ENCODE data around the gene PPP2R3B. TPM values are rescaled to one million over a fixed set of nuclear protein-coding genes. Genes with fewer than 3 reads are reported as not detected.
"Not testable (repeated sequence)": the region's sequence is repeated elsewhere in the genome, so short reads cannot be mapped to it uniquely, and the experiment has no call there.

Gene PPP2R3B
- total RNA-seq, 1 donor from 2014 or later: 47.6 TPM

- Mint-ChIP-seq H3K27me3 (ENCODE audit: low read depth) (peaks cover 1% of the 10 kb centered on the region), H3K9me3 (no peaks in the 10 kb centered on the region), H3K36me3 (ENCODE audit: low read depth) (peaks cover 18% of the 10 kb centered on the region), H3K4me1 (ENCODE audit: low read depth) (no peaks in the 10 kb centered on the region), H3K4me3 (ENCODE audit: low read depth) (no peak overlapping the region), H3K27ac (no peak overlapping the region)
- intact Hi-C loops (cut with micrococcal nuclease): no loop called here
- no peak for DNase-seq (ENCODE audit: low spot score)
These were observed 53.6 kb downstream of the PPP2R3B start for GRCh38 chrX:332916-333610.

- DNase-seq (ENCODE audit: low spot score): no peak
- Mint-ChIP-seq H3K4me3 (ENCODE audit: low read depth) (no peak overlapping the region), H3K27ac (no peak overlapping the region), H3K4me1 (ENCODE audit: low read depth) (no peaks in the 10 kb centered on the region), H3K27me3 (ENCODE audit: low read depth) (peaks cover 1% of the 10 kb centered on the region), H3K9me3 (no peaks in the 10 kb centered on the region), H3K36me3 (ENCODE audit: low read depth) (peaks cover 12% of the 10 kb centered on the region)
- intact Hi-C loops (cut with micrococcal nuclease): no loop called here
These were observed 54.2 kb downstream of the PPP2R3B start for GRCh38 chrX:332496-332860.

- Mint-ChIP-seq H3K27ac (no peak overlapping the region), H3K4me1 (ENCODE audit: low read depth) (no peaks in the 10 kb centered on the region), H3K4me3 (ENCODE audit: low read depth) (no peak overlapping the region), H3K36me3 (ENCODE audit: low read depth) (peaks cover 8% of the 10 kb centered on the region), H3K27me3 (ENCODE audit: low read depth) (peaks cover 1% of the 10 kb centered on the region), H3K9me3 (no peaks in the 10 kb centered on the region)
- intact Hi-C loops (cut with micrococcal nuclease): no loop called here
- no peak for DNase-seq (ENCODE audit: low spot score)
These were observed 54.7 kb downstream of the PPP2R3B start for GRCh38 chrX:331825-332495.

GRCh38 chrX:331151-331824 is 55.4 kb downstream of the PPP2R3B start:
- no peak for DNase-seq (ENCODE audit: low spot score)
- intact Hi-C loops (cut with micrococcal nuclease): no loop called here
- Mint-ChIP-seq H3K36me3 (ENCODE audit: low read depth) (peaks cover 3% of the 10 kb centered on the region), H3K27ac (no peak overlapping the region), H3K4me1 (ENCODE audit: low read depth) (no peaks in the 10 kb centered on the region), H3K27me3 (ENCODE audit: low read depth) (peaks cover 1% of the 10 kb centered on the region), H3K9me3 (no peaks in the 10 kb centered on the region), H3K4me3 (ENCODE audit: low read depth) (no peak overlapping the region)

- intact Hi-C loops (cut with micrococcal nuclease): no loop called here
- H3K27me3 Mint-ChIP-seq (ENCODE audit: low read depth): peaks cover 1% of the 10 kb centered on the region
- H3K36me3 Mint-ChIP-seq (ENCODE audit: low read depth): no peaks in the 10 kb centered on the region
- no peak overlapping the region for H3K4me3 Mint-ChIP-seq (ENCODE audit: low read depth)
- H3K9me3 Mint-ChIP-seq: no peaks in the 10 kb centered on the region
- no peaks in the 10 kb centered on the region for H3K4me1 Mint-ChIP-seq (ENCODE audit: low read depth)
- H3K27ac Mint-ChIP-seq: no peak overlapping the region
- DNase-seq (ENCODE audit: low spot score): no peak
These were observed 56.0 kb downstream of the PPP2R3B start for GRCh38 chrX:330726-331150.

GRCh38 chrX:330141-330725 is 56.5 kb downstream of the PPP2R3B start:
- H3K27ac Mint-ChIP-seq; DNase-seq (ENCODE audit: low spot score); H3K36me3 Mint-ChIP-seq (ENCODE audit: low read depth); H3K9me3 Mint-ChIP-seq; H3K27me3 Mint-ChIP-seq (ENCODE audit: low read depth); H3K4me3 Mint-ChIP-seq (ENCODE audit: low read depth); H3K4me1 Mint-ChIP-seq (ENCODE audit: low read depth); intact Hi-C loops (cut with micrococcal nuclease): not testable (repeated sequence)

GRCh38 chrX:329291-329910 is 57.3 kb downstream of the PPP2R3B start:
- intact Hi-C loops (cut with micrococcal nuclease): no loop called here
- Mint-ChIP-seq H3K4me1 (ENCODE audit: low read depth) (peaks cover 2% of the 10 kb centered on the region), H3K27me3 (ENCODE audit: low read depth) (peaks cover 1% of the 10 kb centered on the region), H3K36me3 (ENCODE audit: low read depth) (no peaks in the 10 kb centered on the region), H3K9me3 (no peaks in the 10 kb centered on the region), H3K4me3 (ENCODE audit: low read depth) (no peak overlapping the region), H3K27ac (no peak overlapping the region)
- no peak for DNase-seq (ENCODE audit: low spot score)

- no peaks in the 10 kb centered on the region for H3K9me3 Mint-ChIP-seq
- no peak overlapping the region for H3K27ac Mint-ChIP-seq
- H3K4me1 Mint-ChIP-seq (ENCODE audit: low read depth): peaks cover 9% of the 10 kb centered on the region
These were observed 59.0 kb downstream of the PPP2R3B start for GRCh38 chrX:327660-328126.

GRCh38 chrX:324664-325063 is 62.0 kb downstream of the PPP2R3B start:
- intact Hi-C loops (cut with micrococcal nuclease); DNase-seq (ENCODE audit: low spot score); H3K4me3 Mint-ChIP-seq (ENCODE audit: low read depth); H3K27me3 Mint-ChIP-seq (ENCODE audit: low read depth); H3K27ac Mint-ChIP-seq; H3K9me3 Mint-ChIP-seq; H3K36me3 Mint-ChIP-seq (ENCODE audit: low read depth): not testable (repeated sequence)
- peaks cover 19% of the 10 kb centered on the region for H3K4me1 Mint-ChIP-seq (ENCODE audit: low read depth)

More at GRCh38 chrX:327660-328126, 59.0 kb downstream of the PPP2R3B start:
- Mint-ChIP-seq H3K27me3 (ENCODE audit: low read depth) (peaks cover 1% of the 10 kb centered on the region), H3K36me3 (ENCODE audit: low read depth) (no peaks in the 10 kb centered on the region), H3K4me3 (ENCODE audit: low read depth) (no peak overlapping the region)
- intact Hi-C loops (cut with micrococcal nuclease): no loop called here
- no peak for DNase-seq (ENCODE audit: low spot score)

- no peaks in the 10 kb centered on the region for H3K9me3 Mint-ChIP-seq
- no peaks in the 10 kb centered on the region for H3K36me3 Mint-ChIP-seq (ENCODE audit: low read depth)
- no peak overlapping the region for H3K27ac Mint-ChIP-seq
- H3K4me1 Mint-ChIP-seq (ENCODE audit: low read depth): peaks cover 19% of the 10 kb centered on the region
- intact Hi-C loops (cut with micrococcal nuclease): no loop called here
- H3K4me3 Mint-ChIP-seq (ENCODE audit: low read depth): no peak overlapping the region
- no peaks in the 10 kb centered on the region for H3K27me3 Mint-ChIP-seq (ENCODE audit: low read depth)
- no peak for DNase-seq (ENCODE audit: low spot score)
These were observed 62.7 kb downstream of the PPP2R3B start for GRCh38 chrX:323721-324628.

GRCh38 chrX:320126-320783 is 66.5 kb downstream of the PPP2R3B start:
- no peaks in the 10 kb centered on the region for H3K9me3 Mint-ChIP-seq
- H3K4me1 Mint-ChIP-seq (ENCODE audit: low read depth): peaks cover 25% of the 10 kb centered on the region
- no peak for DNase-seq (ENCODE audit: low spot score)
- no peaks in the 10 kb centered on the region for H3K27me3 Mint-ChIP-seq (ENCODE audit: low read depth)
- intact Hi-C loops (cut with micrococcal nuclease): no loop called here
- peak overlapping the region; percentile 89 for H3K4me3 Mint-ChIP-seq (ENCODE audit: low read depth)
- peak overlapping the region; percentile 86 for H3K27ac Mint-ChIP-seq
- peaks cover 10% of the 10 kb centered on the region for H3K36me3 Mint-ChIP-seq (ENCODE audit: low read depth)
